Activated CD4-positive, alpha-beta T cell treated with anti-CD3 and anti-CD28 coated beads, Interleukin-2, amount 50 U/mL, for 4 hours (primary cell): Measurements from ENCODE around the gene BLCAP.

ENCODE experiments used
- DNase-seq, 2 experiments: peaks; one replicate each; pipeline ENCODE4 v3.0.0-alpha.2; 2020

Gene BLCAP

GRCh38 chr20:37529214-37529967, 1.7 kb upstream of the BLCAP start:
- DNase-seq = no peak

GRCh38 chr20:37528446-37529213, 954 bp upstream of the BLCAP start:
- no peak for DNase-seq

- DNase-seq = no peak
Observed at GRCh38 chr20:37526839-37527637, 638 bp downstream of the BLCAP start.

DNA sequence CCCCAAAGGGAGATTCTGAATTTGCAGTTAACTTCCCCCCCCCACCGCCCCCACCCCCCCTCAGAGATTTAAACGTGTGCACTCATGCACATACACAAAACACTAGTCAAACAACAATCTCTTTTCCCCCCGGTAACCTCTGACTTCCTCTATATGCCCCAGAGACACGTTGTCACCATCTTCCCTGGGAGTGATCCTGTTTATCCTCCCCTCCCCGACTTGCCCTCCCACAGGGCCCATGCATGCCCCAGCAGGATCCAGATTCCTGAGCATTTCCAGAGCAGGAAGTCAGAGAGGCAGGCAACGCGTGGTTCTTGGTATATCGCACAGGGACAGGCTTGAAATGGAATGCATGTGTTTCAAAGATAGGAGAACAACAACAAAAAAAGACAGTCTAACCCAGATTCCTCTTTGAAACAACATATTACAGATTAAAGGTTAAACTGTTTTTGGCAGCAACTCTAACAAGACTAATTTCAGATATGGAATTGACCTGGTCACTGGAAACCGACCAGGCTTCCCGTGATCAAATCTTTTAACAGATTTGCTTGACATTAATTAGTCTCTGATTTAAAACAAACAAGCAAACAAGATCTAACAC, 1.3 kb downstream of the BLCAP start:
- no peak for DNase-seq

- DNase-seq = no peak
Observed at GRCh38 chr20:37525810-37526209, 1.9 kb downstream of the BLCAP start.

DNA sequence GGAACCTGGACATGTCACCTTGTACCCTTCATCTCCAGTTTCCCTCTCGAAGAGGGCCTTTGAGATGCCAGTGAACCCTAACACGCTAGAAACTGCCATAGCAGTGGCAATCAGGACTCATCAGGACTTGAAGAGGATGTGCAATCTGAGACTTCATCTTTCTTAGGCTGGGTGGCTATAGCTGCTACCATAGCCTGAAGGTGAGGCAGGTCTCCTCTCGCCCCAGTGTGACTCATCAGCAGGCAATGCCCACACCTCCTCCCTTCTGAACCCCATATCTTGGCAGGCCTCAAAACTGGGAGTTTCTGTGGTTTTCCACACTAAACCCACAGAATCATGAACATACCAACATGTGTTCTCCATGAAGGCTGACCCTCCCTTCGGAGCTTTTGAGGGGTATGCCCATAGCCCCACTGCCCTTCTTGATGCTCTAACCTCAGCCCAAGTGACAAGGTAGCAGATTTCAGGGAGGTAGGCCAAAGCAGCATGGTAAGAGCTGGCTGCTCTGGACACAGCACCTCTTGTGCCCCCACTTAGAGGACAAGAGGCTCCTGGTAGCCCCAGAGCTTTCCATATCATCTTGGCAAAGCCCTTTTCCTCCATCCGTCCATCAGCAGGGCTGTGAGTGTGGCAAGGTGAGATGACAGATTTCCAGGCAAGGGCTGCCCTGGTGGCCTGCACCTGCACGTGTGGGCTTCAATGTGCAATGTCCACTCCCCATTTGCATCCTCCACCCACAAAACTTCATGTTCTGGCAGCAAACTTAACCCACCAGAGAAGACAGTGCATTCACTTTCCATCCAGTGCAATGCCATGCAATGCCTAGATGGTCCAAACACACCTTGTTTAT, 2.6 kb downstream of the BLCAP start:
- peak in 1 of 2 experiments; percentile 14 for DNase-seq

DNA sequence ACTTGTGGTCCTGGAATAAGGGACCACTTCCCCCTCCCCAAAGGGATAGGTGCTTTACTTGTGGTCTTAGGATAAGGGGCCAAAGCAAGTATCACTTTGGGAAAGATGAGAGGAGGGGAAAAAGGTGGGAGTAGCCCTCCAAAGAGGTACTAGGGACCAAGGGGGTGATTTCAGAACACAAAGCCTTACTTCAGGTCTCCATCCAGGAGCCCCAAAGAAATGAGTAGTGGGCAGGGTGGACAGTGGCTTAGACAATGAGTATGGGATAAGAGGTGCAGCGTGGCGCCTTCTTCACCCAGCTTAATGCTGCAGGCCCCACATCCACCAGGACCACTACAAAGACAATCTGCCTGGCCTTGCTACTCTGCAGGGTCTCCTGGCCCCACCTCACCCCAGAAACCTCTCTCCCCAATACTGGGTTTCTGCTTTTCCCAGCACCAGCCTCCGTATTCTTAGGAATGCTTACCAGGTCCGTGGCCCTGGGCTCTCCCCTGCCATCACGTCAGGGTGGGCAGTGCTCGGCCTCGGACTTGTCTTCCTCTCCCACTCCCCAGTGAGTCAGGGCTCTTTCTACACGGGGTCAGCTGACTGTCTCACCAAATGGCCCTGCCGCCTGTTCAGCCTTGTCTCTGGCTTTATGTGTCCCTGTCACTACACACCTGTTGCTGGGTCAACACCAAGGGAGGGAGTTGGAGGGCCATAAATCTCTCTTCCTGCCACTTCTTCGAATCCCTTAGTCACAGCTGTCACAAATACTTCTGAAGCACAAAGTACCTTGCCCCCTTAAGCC, 3.6 kb downstream of the BLCAP start:
- no peak for DNase-seq

- no peak for DNase-seq
Observed at GRCh38 chr20:37523012-37523391, 4.7 kb downstream of the BLCAP start.

GRCh38 chr20:37522260-37523011, 5.2 kb downstream of the BLCAP start:
- no peak for DNase-seq

- no peak for DNase-seq
Observed at GRCh38 chr20:37521061-37521771, 6.5 kb downstream of the BLCAP start, which contains the start of gene NNAT. NNAT (plus strand) TSS chr20:37521250; CDS start chr20:37521332, 82 bp downstream.

DNA sequence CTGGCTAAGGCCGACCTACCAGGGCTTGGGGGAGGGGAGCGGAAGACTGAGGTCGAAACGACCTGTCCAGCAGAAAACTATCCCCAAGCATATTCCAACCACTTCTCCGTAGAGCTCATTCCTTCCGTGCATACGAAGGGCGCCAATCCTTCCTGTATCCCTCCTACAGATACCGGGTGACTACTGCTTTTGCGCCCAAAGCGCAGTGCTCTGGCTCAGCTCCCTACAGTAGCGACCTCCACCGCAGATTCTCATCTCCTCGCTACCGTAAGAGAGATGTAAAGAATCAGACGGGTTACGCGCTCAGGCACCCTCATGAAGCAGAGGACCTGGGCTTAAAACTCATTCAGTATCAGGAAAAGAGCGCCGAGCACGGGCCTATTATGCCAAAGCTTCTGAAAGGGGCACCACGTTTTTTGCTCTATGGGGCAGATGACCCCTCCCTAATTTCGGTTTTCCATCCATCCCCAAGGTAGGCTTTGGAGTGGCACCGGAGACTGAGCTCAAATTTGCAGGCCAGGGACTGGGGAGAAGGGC, 7.2 kb downstream of the BLCAP start:
- no peak for DNase-seq

DNA sequence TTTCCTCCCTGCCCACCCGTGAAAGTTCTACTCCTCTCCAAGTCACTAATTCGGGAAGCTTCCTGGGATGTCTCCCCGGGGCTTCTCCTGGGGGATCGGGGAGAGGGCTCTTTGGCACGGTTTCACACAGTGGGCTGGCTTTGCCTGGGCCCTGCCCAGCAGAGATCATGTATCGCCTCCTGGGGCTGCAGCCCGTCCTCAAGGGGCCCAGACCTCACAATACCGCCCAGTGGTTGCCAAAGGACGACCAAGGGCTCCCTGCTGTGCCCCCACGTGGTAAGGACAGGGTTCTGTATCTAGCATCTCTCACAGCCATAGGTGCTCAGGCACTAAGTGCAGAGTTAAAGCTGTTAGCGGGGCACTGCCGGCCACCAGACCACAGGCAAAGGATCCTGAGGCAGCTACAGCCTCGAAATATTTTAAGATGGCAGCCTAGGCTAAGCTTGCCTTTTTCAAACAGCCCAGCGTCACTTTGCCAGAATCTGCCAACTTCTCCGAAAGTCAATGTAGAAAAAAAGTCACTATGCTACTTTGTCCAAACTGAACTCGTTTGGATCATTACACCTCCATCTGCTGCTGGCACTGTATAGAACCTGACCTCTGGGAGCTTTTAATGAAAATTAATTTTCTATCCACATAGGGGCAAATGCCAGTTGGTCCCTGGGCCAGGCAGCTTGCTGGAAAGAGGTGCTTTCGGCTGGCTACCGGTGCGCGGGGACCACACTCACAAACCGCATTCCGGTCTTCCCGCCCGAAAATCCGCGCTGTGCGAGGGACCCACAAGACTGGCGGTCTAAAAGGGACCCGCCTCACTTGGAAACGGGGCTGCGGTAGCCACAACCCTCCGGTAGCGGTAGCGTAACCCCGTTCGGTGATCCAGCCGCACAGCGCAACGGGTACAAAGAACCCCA, 7.9 kb downstream of the BLCAP start:
- no peak for DNase-seq

GRCh38 chr20:37518606-37519507, 8.8 kb downstream of the BLCAP start:
- no peak for DNase-seq

DNA sequence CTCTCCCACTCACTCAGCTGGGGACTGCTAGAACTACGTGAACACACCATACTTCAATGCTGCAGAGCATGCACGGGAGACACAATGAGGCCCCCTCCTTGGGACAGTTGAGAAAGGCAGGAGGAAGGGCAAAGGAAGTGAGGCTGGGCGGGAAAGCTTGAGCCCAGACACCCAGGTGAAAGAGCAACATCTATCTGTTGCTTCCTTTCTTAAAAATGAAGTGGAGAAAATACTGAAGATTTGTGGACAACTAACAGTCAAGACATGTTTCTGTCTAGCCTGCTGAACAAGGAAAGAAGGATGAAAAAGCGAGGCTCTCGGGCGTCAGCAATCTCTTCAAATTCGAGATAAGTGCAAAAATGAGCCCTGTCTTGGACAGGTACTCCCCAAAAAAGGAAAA, 9.6 kb downstream of the BLCAP start:
- DNase-seq = no peak

- DNase-seq = no peak
Observed at GRCh38 chr20:37516811-37517750, 10.6 kb downstream of the BLCAP start.

DNA sequence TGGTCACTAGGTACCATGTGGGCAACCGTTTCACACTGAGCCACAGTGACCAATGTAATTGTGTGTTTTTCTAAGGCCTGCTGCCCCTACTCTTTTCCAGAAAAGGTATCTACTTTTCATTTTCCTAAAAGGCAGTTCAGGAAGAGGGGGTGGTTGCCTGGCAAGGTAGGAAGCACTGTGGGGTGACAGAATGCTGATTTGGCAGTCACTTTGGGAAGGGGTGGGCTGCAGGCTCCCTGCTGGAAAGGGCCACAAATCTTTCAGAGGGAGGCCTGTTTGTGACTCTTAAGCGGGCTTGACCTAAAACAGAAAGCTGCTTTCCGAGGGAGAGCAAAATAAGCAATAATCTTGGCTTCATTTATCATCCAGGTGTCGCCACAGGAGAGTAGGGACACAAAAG, 11.8 kb downstream of the BLCAP start:
- DNase-seq = no peak
